NOMO-1 treated with DMSO at 0.1 percent for 48 hours (cell line): ENCODE measurements around the gene MYO15A.

Experiments
- DNase-seq: peaks from one replicate; lab custom pipeline; 2025; ENCODE audit not compliant: unreplicated experiment; lab: John Stamatoyannopoulos, UW

The MYO15A gene

DNA sequence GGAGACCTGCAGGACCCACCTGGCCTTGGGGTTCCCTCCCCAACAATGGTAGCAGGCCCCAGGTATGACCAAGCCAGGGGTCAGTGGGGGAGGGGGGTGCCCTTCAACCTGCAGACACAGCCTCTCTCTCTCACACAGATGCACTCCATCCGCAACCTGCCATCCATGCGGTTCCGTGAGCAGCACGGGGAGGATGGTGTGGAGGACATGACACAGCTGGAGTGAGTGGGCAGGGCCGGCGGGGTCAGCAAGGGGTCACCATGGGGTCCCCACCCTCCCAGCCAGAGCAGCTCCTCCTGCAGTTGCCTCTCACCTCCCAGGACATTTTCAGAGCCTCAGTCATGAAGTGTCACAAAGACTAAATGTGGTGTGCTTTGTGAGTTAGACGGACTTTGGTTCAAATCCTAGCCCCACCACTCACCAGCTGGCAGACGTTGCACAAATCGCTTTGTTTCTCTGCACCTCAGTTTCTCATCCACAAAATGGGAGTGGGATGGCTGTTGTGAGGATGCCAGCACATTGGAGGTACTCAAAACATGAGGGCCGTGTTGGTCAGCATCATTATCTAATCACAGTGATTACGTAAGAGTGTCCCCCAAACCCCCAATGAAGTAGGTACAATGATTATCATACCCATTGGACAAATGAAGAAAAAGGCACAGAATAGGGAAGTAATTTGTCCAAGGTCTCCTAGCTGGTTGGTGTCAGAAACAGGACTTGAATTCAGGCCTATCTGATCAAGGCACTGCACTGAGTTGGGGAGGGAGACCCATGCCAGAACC, 16.0 kb downstream of the MYO15A start:
- DNase-seq: no peak

DNA sequence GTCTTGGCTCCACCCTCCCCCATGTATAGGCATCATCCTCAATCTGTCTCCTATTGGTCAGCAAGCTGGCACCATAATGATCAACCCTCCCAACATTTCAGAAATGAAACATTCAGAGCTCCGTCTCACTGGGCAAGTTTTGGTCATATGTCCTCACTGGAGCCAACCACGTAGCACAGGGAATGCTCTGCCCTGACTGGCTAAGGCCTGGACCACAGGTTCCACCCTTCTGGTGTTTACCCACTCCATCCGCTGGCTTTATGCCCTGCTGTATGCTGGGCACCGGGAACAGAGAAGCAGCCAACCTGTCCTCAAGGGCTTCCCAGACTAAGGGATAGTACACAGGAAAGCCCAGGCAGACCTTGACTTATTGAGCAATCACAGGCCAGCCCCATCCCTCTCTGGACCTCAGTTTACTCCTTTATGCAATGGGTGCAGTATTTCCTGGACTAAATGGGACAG, 20.5 kb downstream of the MYO15A start:
- no peak for DNase-seq

DNA sequence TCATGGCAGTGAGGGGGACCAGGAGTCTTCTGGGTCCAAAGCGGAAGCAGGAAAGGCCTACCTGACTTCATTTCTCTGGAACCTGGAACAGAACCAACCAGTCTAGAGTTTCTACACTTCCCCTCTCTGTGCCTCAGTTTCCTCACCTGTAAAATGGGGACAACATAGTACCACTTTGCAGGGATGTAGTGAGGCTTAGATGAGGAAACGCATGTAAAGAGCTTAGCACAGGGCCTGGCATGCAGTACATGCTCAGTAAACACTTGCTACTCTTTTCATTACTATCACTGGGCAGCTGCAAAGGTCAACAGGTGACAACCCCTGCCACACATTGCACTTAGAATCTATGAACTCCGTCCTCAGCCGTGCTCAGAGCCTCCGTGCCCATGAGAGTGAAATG, 24.2 kb downstream of the MYO15A start:
- no peak for DNase-seq

DNA sequence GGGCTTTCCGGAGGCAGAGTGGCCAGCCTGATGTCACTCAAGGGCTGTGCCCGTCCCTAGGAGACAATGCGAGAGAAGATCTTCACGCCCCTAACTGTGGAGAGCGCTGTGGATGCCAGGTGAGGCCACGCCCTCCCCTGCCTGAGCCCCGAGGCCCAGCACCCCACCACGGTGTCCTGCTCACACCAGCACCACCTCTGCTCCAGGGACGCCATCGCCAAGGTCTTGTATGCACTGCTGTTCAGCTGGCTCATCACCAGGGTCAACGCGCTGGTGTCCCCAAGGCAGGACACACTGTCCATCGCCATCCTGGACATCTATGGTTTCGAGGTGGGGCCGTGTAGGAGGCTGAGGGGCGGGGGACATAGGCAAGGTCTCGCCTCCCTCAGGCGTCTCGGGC, 27.8 kb downstream of the MYO15A start:
- DNase-seq: no peak

DNA sequence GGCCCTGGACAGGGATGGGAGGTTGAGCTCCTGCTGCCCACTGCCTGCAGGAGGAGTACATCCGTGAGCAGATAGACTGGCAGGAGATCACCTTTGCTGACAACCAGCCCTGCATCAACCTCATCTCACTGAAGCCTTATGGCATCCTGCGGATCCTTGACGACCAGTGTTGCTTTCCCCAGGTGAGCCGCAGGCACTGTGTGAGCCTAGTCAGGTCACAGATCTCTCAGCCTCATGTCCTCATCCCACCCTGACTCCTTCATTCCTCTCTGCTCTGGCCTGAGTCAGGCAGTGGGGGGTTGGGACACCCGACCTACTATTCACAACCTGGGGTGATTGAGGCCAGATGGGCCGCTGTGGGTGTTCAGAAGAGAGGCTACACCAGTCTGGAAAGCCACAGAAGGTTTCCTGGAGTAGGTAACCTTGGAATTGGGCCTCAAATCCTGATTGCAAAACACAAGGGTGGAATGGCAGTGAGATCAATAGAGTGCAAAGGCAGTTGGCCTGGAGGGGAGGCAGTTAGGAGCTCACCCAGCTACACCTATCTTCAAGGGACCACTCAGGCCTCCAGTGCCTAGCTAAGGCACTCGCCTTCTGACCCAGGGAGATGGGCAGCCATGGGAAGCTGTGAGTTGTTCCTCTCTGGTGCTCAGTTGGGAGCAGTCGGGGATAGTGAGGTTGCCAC, 29.7 kb downstream of the MYO15A start:
- no peak for DNase-seq

DNA sequence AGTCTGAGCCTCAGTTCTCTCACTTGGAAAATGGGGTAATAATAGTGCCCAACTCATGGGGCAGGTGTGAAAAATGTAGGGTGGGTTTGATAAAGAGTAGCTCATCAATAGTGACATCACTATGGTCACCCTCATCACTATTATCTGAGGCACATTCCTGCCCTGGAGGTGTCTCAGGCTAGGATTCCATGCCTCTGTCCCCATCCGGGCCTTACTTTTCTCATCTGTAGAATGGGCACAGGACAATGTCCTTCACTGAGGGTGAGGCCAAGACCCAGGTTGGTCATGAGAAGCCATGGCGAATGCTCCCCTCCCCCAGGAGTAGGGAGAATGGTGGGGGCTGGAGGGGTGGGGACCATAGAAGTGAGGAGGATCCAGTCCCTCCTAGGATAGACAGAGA, 30.5 kb downstream of the MYO15A start:
- DNase-seq: no peak

DNA sequence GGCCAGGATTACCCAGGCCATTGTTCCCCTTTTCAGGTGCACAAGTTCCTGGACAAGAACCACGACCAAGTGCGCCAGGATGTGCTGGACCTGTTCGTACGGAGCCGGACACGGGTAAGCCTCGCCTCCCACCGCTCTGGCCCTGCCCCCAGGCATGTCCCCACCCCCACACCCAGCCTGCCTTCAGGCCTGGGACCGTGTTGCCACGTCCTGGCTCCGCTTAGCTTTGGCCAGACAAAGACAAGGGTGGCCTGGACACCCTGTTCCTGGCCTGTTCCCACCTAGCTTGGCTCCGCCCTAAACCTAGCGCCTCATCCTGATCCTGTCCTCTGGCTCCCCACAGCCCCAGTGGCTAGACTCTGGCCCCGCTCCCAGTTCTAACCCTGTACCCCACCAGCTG, 30.9 kb downstream of the MYO15A start:
- no peak for DNase-seq

DNA sequence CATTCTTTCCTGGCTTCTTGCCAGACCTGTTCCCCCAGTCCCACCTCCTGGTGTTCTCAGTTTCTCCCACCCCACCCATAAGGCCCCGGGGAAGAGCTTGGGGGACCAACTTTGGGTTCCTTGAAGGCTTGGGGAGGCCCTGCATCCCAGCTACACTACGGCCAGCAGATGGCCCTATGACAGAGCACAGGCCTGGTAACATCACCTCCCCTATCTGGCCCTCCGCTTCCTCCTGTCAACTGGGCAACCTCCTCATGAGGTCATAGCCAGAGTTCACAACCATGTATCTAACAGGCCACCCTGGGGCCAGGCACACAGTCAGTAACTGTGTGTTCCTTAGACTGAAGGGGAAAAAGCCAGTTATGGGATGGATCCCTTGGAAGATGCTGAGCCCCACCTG, 31.4 kb downstream of the MYO15A start:
- no peak for DNase-seq

DNA sequence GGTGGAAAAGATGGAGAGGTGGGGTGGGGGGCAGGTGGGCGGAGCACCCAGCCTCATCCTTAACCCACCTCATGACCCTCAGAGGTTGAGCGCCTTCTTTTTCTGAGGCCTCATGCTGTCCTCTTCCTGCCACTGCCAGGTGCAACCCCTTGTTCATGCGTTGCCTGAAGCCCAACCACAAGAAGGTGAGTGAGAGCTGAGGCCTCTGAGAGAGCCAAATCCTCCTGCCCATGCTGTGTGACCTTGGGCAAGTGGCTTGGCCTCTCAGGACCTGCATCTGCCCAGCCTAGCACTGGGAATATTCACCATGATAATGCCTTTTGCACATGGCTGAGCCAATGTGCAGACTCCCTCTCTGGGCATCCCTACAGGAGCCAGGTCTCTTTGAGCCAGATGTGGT, 32.1 kb downstream of the MYO15A start:
- no peak for DNase-seq

DNA sequence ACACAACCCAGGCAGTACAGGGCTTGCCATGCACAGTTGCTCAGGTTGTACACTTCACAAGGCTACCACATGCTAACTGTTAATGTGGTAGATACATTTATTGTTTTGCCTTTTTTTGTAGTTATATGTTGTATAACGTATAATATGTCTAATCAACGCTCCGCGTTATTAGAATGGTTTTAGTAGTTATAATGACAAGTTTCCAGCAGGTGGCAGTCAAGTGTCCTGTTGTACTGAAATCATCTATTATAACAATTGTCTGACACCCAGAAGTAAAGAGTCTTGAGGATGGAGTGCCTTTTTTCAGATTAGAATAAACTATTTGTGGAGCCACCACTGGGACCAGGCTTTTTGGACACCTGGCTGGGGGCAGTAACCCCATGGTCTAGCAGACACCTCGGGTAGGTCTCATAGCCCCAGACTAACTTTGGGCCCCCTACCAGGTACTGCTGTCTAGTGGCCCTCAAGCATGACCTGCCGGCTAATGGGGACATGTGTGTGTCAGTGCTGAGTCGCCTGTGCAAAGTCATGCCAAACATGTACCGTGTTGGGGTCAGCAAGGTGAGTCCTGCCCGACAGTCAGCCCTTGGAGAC, 32.8 kb downstream of the MYO15A start:
- peak; percentile 68 for DNase-seq

DNA sequence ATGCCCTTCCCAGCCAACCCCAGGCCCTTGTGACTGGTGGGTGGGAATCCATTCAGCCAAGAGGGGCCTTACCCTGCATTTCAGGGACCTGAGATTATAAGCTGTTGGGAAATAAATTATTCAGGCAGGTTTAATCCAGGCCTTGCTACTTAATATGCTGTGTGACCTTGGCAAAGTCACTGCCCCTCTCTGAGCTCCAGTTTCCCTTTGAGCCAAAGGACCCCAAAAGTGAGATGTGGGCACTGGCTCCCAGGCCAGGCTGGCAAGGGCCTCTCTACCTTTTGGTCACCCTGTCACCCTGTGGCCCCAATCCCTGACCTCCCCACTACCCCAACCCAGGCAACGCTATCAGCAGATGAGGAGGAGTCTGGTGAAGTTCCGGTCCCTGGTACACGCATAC, 33.9 kb downstream of the MYO15A start:
- no peak for DNase-seq

DNA sequence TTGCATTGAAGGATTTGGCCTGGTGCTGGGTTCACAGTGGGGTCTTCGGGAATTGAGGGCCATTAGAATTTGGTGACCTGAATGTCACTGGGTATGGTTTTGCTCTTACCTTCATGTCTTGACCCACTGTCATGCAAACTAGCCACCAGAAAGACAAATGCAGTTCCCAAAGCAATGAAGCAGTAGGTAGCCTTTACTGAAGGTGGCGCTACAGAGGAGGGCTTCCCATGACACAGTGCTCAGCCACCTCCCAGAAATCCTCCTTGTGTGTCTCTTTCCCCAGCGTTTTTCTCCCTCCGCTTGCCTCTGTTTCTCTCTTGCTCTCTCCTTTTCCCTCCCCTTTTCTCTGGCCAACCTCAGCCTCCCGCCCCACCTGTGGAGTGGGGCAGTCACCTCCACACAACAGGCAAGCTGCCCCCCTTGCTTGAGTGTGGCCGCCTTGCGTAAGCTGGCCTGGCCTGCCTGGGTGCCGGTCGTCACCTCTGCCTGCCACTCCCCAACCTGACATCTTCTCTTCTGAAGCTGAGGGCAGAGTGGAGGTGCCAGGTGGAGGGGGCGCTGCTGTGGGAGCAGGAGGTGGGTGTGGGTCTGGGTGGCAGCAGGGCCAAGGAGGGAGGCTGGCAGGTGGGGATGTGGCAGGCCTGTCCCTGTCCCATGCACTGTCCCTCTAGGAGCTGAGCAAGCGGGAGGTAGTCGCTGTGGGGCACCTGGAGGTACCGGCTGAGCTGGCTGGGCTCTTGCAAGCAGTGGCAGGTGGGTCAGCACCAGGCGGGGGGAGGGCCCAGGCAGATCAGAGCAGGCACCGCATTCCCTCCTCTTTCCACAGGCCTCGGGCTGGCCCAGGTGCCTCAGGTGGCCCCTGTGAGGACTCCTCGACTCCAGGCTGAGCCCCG, 34.7 kb downstream of the MYO15A start:
- no peak for DNase-seq

DNA sequence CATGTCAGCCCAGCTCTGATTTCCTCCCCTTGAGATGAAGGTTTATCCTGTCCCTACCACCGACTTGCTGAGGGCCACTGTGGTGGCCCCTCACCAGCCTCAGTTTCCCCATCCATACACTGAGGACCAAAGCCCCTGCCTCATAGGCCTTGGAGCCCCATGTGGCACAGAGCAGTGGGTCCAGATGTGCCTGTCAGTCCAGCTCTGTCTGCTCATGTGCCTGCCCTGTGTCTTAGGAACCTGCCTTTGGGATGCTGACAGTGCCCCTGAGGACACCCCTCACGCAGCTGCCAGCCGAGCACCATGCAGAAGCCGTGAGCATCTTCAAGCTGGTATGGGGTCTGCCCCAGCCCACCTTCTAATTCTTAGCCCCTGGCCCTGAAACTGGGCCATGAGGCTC, 35.7 kb downstream of the MYO15A start:
- no peak for DNase-seq

DNA sequence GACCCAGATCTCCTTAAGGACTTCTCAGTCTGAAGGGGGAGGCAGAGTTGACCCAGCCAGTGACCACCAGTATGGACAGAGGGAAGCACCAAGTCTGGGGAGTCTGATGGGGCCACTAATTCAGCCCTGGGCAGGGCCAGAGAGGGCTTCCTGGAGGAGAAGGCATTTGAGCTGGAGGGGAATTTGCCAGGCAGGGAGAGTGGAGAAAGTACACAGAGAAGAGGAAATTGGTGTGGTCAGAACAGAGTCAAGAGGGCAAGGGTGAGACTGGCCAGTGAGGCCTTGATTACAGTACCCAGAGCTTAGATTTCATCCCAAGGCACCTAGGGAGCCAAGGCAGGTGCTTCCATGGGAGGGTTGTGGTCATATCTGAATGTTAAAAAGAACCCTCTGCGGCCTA, 36.3 kb downstream of the MYO15A start:
- no peak for DNase-seq

DNA sequence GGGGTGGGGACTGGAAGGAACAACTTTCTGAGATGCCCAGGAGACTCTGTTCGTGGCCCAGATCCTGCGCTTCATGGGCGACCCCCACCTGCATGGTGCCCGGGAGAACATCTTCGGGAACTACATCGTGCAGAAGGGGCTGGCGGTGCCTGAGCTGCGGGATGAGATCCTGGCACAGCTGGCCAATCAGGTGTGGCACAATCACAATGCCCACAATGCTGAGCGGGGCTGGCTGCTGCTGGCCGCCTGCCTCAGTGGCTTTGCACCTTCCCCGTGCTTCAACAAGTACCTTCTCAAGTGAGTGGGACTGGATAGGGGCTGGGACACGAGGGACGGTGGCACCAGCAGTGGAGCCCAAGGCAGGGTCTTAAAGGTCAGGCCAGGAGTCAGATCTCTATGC, 37.3 kb downstream of the MYO15A start:
- no peak for DNase-seq

DNA sequence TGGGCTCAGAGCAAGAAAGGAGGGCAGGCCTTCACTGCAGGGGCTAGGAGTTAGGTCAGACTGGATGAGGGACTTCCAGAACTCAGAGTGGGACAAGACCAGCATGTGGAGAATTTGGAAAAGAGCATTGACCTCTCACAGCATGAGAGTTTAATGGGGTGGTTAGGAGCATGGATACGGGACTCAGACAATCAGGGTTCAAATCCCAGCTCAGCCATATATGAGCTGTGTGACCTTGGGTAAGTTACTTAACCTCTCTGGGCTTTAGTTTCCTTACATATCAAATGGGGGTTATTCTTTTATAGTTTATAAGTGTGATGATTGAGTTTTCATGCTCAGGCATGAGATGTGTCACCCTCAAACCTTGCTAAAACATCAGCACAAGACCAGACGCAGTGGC, 37.7 kb downstream of the MYO15A start:
- no peak for DNase-seq

DNA sequence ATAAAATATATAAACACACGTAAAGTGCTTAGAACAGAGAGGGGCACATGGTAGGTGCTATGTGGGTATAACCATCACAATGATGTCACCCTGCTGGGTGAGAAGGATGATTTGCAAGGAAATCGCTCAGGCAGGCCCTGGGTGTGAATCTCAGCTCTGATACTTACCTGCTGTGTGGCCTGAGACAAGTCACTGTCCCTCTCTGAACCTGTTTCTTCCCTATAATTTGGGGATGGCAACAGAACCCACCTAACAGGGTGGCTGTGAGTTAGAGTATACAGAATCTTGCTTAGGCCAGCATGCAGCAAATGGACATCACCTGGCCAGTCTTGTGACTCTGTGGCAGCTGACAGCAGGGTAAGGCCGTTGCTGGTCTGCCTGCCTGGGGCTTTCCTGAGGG, 38.4 kb downstream of the MYO15A start:
- DNase-seq: no peak

DNA sequence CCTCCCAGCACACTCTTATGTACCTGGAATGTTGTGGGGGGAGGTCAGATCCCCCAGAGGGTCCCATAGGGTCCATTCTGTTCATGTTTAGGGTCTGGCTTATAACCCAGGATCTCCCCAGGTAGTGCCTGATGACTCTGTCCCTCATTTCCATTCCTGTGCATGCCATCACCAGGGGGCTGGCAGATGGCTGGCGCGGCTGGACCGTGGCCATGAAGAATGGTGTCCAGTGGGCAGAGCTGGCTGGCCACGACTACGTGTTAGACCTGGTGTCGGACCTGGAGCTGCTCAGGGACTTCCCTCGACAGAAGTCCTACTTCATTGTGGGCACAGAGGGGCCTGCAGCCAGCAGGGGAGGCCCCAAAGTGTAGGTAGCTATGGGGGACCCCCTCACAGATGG, 40.0 kb downstream of the MYO15A start:
- no peak for DNase-seq

DNA sequence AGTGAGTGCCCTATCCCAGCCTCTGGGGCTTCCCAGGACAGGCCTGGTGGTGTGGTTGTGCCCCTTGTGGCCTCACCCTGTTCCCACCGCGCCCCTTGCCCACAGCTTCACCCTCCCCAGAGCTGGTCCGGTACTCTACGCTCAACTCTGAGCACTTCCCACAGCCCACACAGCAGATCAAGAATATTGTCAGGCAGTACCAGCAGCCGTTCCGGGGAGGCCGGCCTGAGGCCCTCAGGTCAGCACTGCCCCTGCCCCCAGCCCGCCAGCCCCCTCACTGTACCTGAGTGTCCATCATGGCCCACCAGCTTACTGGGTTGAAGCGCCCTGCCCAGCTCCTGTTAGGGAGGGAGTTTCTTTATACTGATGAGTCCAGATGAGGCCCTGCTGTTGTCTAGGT, 42.7 kb downstream of the MYO15A start:
- DNase-seq: no peak

DNA sequence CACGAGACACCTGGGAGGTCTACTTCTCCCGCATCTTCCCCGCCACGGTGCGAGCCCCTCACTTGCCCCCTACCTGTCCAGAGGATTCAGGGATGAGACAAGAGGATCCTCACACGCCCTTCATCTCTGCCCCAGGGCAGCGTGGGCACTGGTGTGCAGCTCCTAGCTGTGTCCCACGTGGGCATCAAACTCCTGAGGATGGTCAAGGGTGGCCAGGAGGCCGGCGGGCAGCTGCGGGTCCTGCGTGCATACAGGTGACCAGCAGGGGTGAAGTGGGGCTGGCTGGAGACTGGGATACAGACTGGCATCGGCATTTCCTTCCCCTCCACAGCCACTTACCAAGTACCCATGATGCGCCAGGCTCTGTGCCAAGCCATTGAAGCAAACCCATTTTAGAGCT, 46.6 kb downstream of the MYO15A start:
- no peak for DNase-seq
